ENCODE measurements around the gene RAB11A. TPM values are rescaled to one million over a fixed set of nuclear protein-coding genes. Genes with fewer than 3 reads are reported as not detected.

The RAB11A gene
- total RNA-seq, 2 experiments from 2014 or later, result 171 to 181 TPM

- CTCF ChIA-PET, result interaction anchor here (0.6 to 5.3 kb wide), 12 partner anchors 8 to 194 kb away, joined by 3 to 25 read pairs (median 6); partner anchors contain the start of genes DENND4A and RAB11A
- POLR2A ChIA-PET, result interaction anchor here (1.1 to 1.7 kb wide), 4 partner anchors 14 to 222 kb away, joined by 4 to 10 read pairs (median 8); partner anchors contain the start of genes DENND4A, INTS14 and RAB11A
- Mint-ChIP-seq H3K4me3 (peak overlapping the region; percentile 68), H3K36me3 (no peaks in the 10 kb centered on the region), H3K4me1 (ENCODE audit: low read depth) (peaks cover 45% of the 10 kb centered on the region), H3K27ac (peak overlapping the region; percentile 94), H3K9me3 (no peaks in the 10 kb centered on the region), H3K27me3 (no peaks in the 10 kb centered on the region)
- DNase-seq, result peak; percentile 72
- intact Hi-C loops (cut with micrococcal nuclease), result loop anchor here (2.0 kb wide), 2 partner anchors 14 to 24 kb away; no protein-coding TSS in a partner anchor
Measured at GRCh38 chr15:65832549-65833364, 36.5 kb upstream of the RAB11A start.

GRCh38 chr15:65833501-65834205 is 35.6 kb upstream of the RAB11A start:
- POLR2A ChIA-PET, result interaction anchor here (1.1 to 1.7 kb wide), 4 partner anchors 15 to 222 kb away, joined by 4 to 10 read pairs (median 8); partner anchors contain the start of genes DENND4A, INTS14 and RAB11A
- Mint-ChIP-seq H3K27ac (peak overlapping the region; percentile 94), H3K27me3 (no peaks in the 10 kb centered on the region), H3K4me1 (ENCODE audit: low read depth) (peaks cover 36% of the 10 kb centered on the region), H3K9me3 (no peaks in the 10 kb centered on the region), H3K36me3 (no peaks in the 10 kb centered on the region), H3K4me3 (no peak overlapping the region)
- intact Hi-C loops (cut with micrococcal nuclease), result loop anchor here (2.0 kb wide), 2 partner anchors 15 to 23 kb away; no protein-coding TSS in a partner anchor
- CTCF ChIA-PET, result interaction anchor here (0.6 to 5.3 kb wide), 9 partner anchors 9 to 195 kb away, joined by 3 to 25 read pairs (median 7); partner anchors contain the start of gene RAB11A
- peak; percentile 69 for DNase-seq

GRCh38 chr15:65834603-65835282 is 34.5 kb upstream of the RAB11A start:
- no peak for DNase-seq
- H3K4me1 Mint-ChIP-seq (ENCODE audit: low read depth), result peaks cover 27% of the 10 kb centered on the region
- H3K27ac Mint-ChIP-seq, result no peak overlapping the region
- intact Hi-C loops (cut with micrococcal nuclease), result no loop called here
- CTCF ChIA-PET, result interaction anchor here (0.7 to 5.3 kb wide), 6 partner anchors 11 to 326 kb away, joined by 3 to 25 read pairs (median 4); partner anchors contain the start of gene INTS14
- H3K9me3 Mint-ChIP-seq, result no peaks in the 10 kb centered on the region
- H3K27me3 Mint-ChIP-seq, result no peaks in the 10 kb centered on the region
- no peaks in the 10 kb centered on the region for H3K36me3 Mint-ChIP-seq
- no peak overlapping the region for H3K4me3 Mint-ChIP-seq
- POLR2A ChIA-PET, result no interaction called here

GRCh38 chr15:65835447-65835846 is 33.8 kb upstream of the RAB11A start:
- DNase-seq, result no peak
- ChIA-PET POLR2A (no interaction called here), CTCF (interaction anchor here (0.8 to 5.3 kb wide), 8 partner anchors 9 to 326 kb away, joined by 3 to 25 read pairs (median 4); partner anchors contain the start of gene INTS14)
- Mint-ChIP-seq H3K9me3 (no peaks in the 10 kb centered on the region), H3K27ac (no peak overlapping the region), H3K27me3 (no peaks in the 10 kb centered on the region), H3K4me3 (no peak overlapping the region), H3K4me1 (ENCODE audit: low read depth) (peaks cover 27% of the 10 kb centered on the region), H3K36me3 (no peaks in the 10 kb centered on the region)
- intact Hi-C loops (cut with micrococcal nuclease), result no loop called here

GRCh38 chr15:65836665-65837064 is 32.6 kb upstream of the RAB11A start:
- no peak for DNase-seq
- Mint-ChIP-seq H3K27me3 (no peaks in the 10 kb centered on the region), H3K27ac (no peak overlapping the region), H3K36me3 (no peaks in the 10 kb centered on the region), H3K4me3 (no peak overlapping the region), H3K4me1 (ENCODE audit: low read depth) (peaks cover 24% of the 10 kb centered on the region), H3K9me3 (no peaks in the 10 kb centered on the region)
- ChIA-PET POLR2A (interaction anchor here (0.7 kb wide), 1 partner anchor 45 kb away, joined by 3 read pairs; no protein-coding TSS in a partner anchor), CTCF (interaction anchor here (0.9 to 5.3 kb wide), 7 partner anchors 10 to 199 kb away, joined by 3 to 25 read pairs (median 5); no protein-coding TSS in a partner anchor)
- intact Hi-C loops (cut with micrococcal nuclease), result no loop called here

- H3K36me3 Mint-ChIP-seq, result no peaks in the 10 kb centered on the region
- ChIA-PET POLR2A (no interaction called here), CTCF (interaction anchor here (0.9 to 1.9 kb wide), 5 partner anchors 13 to 200 kb away, joined by 3 to 6 read pairs (median 5); no protein-coding TSS in a partner anchor)
- no peak for DNase-seq
- peaks cover 18% of the 10 kb centered on the region for H3K4me1 Mint-ChIP-seq (ENCODE audit: low read depth)
- H3K27ac Mint-ChIP-seq, result no peak overlapping the region
- no peak overlapping the region for H3K4me3 Mint-ChIP-seq
- no peaks in the 10 kb centered on the region for H3K27me3 Mint-ChIP-seq
- intact Hi-C loops (cut with micrococcal nuclease), result no loop called here
- no peaks in the 10 kb centered on the region for H3K9me3 Mint-ChIP-seq
Measured at GRCh38 chr15:65837301-65838294, 31.7 kb upstream of the RAB11A start.

- Mint-ChIP-seq H3K27me3 (no peaks in the 10 kb centered on the region), H3K36me3 (no peaks in the 10 kb centered on the region), H3K9me3 (no peaks in the 10 kb centered on the region), H3K4me1 (ENCODE audit: low read depth) (peaks cover 3% of the 10 kb centered on the region), H3K27ac (no peak overlapping the region), H3K4me3 (no peak overlapping the region)
- DNase-seq, result no peak
- ChIA-PET CTCF (no interaction called here), POLR2A (no interaction called here)
- intact Hi-C loops (cut with micrococcal nuclease), result no loop called here
Measured at GRCh38 chr15:65839354-65839901, 29.9 kb upstream of the RAB11A start.

GRCh38 chr15:65839985-65840384 is 29.3 kb upstream of the RAB11A start:
- no peak overlapping the region for H3K4me3 Mint-ChIP-seq
- no peaks in the 10 kb centered on the region for H3K36me3 Mint-ChIP-seq
- no peaks in the 10 kb centered on the region for H3K27me3 Mint-ChIP-seq
- ChIA-PET CTCF (no interaction called here), POLR2A (no interaction called here)
- intact Hi-C loops (cut with micrococcal nuclease), result no loop called here
- no peaks in the 10 kb centered on the region for H3K9me3 Mint-ChIP-seq
- no peak for DNase-seq
- no peak overlapping the region for H3K27ac Mint-ChIP-seq
- H3K4me1 Mint-ChIP-seq (ENCODE audit: low read depth), result no peaks in the 10 kb centered on the region

- Mint-ChIP-seq H3K4me3 (no peak overlapping the region), H3K4me1 (ENCODE audit: low read depth) (no peaks in the 10 kb centered on the region), H3K36me3 (no peaks in the 10 kb centered on the region), H3K9me3 (no peaks in the 10 kb centered on the region), H3K27me3 (no peaks in the 10 kb centered on the region), H3K27ac (no peak overlapping the region)
- ChIA-PET POLR2A (no interaction called here), CTCF (interaction anchor here (1.1 to 3.0 kb wide), 3 partner anchors 8 to 16 kb away, joined by 3 to 10 read pairs (median 3); no protein-coding TSS in a partner anchor)
- DNase-seq, result no peak
- intact Hi-C loops (cut with micrococcal nuclease), result no loop called here
Measured at GRCh38 chr15:65841121-65841930, 28.0 kb upstream of the RAB11A start.

Data from activated CD4-positive, alpha-beta memory T cell treated with anti-CD3 and anti-CD28 coated beads for 36 hours (primary cell).